Sigmoid colon (tissue), 7 donors: ENCODE measurements around the gene ZNF138. TPM values are rescaled to one million over a fixed set of nuclear protein-coding genes. Genes with fewer than 3 reads are reported as not detected.
"Not testable (repeated sequence)": the region's sequence is repeated elsewhere in the genome, so short reads cannot be mapped to it uniquely, and the experiment has no call there.

Experiments
- DNase-seq: peaks from one replicate; pipeline ENCODE4 v3.0.0-alpha.2; 2019
- H3K27ac ChIP-seq, 4 donors: fragments of 200-600 bp; sonication (generic); one replicate each; pipeline ENCODE4 v1.5.1; 2016 to 2019; ENCODE audit warnings: mild to moderate bottlenecking in 1 of 4
- H3K27me3 ChIP-seq, 3 donors: fragments of 200-600 bp; sonication (generic); one replicate each; pipeline ENCODE4 v1.5.1; 2019; ENCODE audit warnings: mild to moderate bottlenecking in 1 of 3
- H3K36me3 ChIP-seq, 4 donors: fragments of 200-600 bp; sonication (generic); one replicate each; pipeline ENCODE4 v1.5.1; 2016 to 2019
- H3K4me1 ChIP-seq, 4 donors: fragments of 200-600 bp; sonication (generic); one replicate each; pipeline ENCODE4 v1.5.1; 2017 to 2019
- H3K4me3 ChIP-seq, 4 donors: fragments of 200-600 bp; sonication (generic); one replicate each; pipeline ENCODE4 v1.5.1; 2017 to 2019; ENCODE audit warnings: mild to moderate bottlenecking in 2 of 4, moderate library complexity in 1 of 4
- H3K9me3 ChIP-seq, 4 donors: fragments of 200-600 bp in 3 of 4; sonication (generic) in 3 of 4; one replicate each; pipeline versions ENCODE4 v1.5.1 to v1.6.1; 2013 to 2019
- CTCF ChIP-seq, 4 experiments: fragments of 450-650 bp in 3 of 4; fragments of 200-600 bp in 1 of 4; IDR thresholded peaks; one replicate each; pipeline ENCODE4 v1.5.1; 2016 to 2019; ENCODE audit warnings: antibody characterized with exemption in 4 of 4, mild to moderate bottlenecking in 3 of 4, moderate library complexity in 2 of 4
- EP300 ChIP-seq, 4 donors: sonication (generic); formaldehyde crosslinking; IDR thresholded peaks; one replicate each; pipeline ENCODE4 v1.6.1; 2017; ENCODE audit warnings: antibody characterized with exemption in 4 of 4
- POLR2A ChIP-seq, 2 donors: fragments of 450-650 bp; IDR thresholded peaks; one replicate each; pipeline ENCODE4 v1.6.1; 2016; ENCODE audit warnings: antibody characterized with exemption in 2 of 2, mild to moderate bottlenecking in 2 of 2, moderate library complexity in 2 of 2
- POLR2AphosphoS5 ChIP-seq, 4 donors: sonication (generic); formaldehyde crosslinking; IDR thresholded peaks; one replicate each; pipeline ENCODE4 v1.6.1; 2017; ENCODE audit warnings: antibody characterized with exemption in 4 of 4
- WGBS, 2 donors: extraction: QIAGEN DNeasy Blood & Tissue Kit; methylation state at CpG; one replicate each; pipeline ENCODE4 v1.1.7; 2013; 5-methylcytosine and 5-hydroxymethylcytosine counted together
- intact Hi-C: fragments of 100-400 bp; cut with DNase I; formaldehyde crosslinking; loops from one replicate; pipeline ENCODE4 v1.15.1; 2023
- polyA plus RNA-seq, 3 donors: library from polyadenylated mRNA; stranded (reverse); fragments of 200-250 nt; gene quantifications; one replicate each; pipeline ENCODE4 v1.2.3, GENCODE V29; 2013
- total RNA-seq, 4 donors: library from RNA; depleted of rRNA; stranded (reverse); fragments of >200 nt; gene quantifications; one replicate each; pipeline ENCODE4 v1.1.0, GENCODE V29; 2016
- donor health status: healthy with polysubstance abuse.
- donor health status: Bipolar disorder and iron deficiency.
- donor health status: healthy.

ZNF138 gene
- total and polyA plus RNA-seq, 7 donors: 3.9 to 26.0 (median 8.4) TPM

GRCh38 chr7:64807731-64808365 lies 13.6 kb downstream of the ZNF138 start:
- intact Hi-C loops: no loop called here
- peaks cover 0 to 21% (median 0%) of the 10 kb centered on the region in 4 donors for H3K36me3 ChIP-seq
- no peaks in the 10 kb centered on the region for H3K9me3 ChIP-seq
- no peak overlapping the region for H3K27ac ChIP-seq
- no peaks in the 10 kb centered on the region for H3K4me1 ChIP-seq
- WGBS, 2 donors: 92 to 96% methylated on average over 4 of the region's 4 CpGs
- no peaks in the 10 kb centered on the region for H3K27me3 ChIP-seq
- H3K4me3 ChIP-seq: no peak overlapping the region
- TF ChIP-seq POLR2AphosphoS5 (IDR thresholded peaks at IDR 0.05) (no peak), EP300 (IDR thresholded peaks at IDR 0.05) (no peak), CTCF (IDR thresholded peaks at IDR 0.05) (no peak), POLR2A (IDR thresholded peaks at IDR 0.05) (no peak)
- no peak for DNase-seq

- intact Hi-C loops: no loop called here
- Histone ChIP-seq H3K4me3 (no peak overlapping the region), H3K27me3 (no peaks in the 10 kb centered on the region), H3K36me3 (peaks cover 0 to 21% (median 0%) of the 10 kb centered on the region in 4 donors), H3K4me1 (no peaks in the 10 kb centered on the region), H3K9me3 (no peaks in the 10 kb centered on the region), H3K27ac (no peak overlapping the region)
- TF ChIP-seq POLR2A (IDR thresholded peaks at IDR 0.05): no peak
- no peak for TF ChIP-seq POLR2AphosphoS5 (IDR thresholded peaks at IDR 0.05)
- no peak for TF ChIP-seq CTCF (IDR thresholded peaks at IDR 0.05)
- no peak for TF ChIP-seq EP300 (IDR thresholded peaks at IDR 0.05)
- DNase-seq: no peak
Observed at GRCh38 chr7:64811767-64812166, 17.5 kb downstream of the ZNF138 start.

GRCh38 chr7:64830926-64831325 lies 36.7 kb downstream of the ZNF138 start:
- no peak for TF ChIP-seq POLR2A (IDR thresholded peaks at IDR 0.05)
- no peak for TF ChIP-seq EP300 (IDR thresholded peaks at IDR 0.05)
- TF ChIP-seq POLR2AphosphoS5 (IDR thresholded peaks at IDR 0.05): no peak
- no peak for TF ChIP-seq CTCF (IDR thresholded peaks at IDR 0.05)
- Histone ChIP-seq H3K27me3 (no peaks in the 10 kb centered on the region), H3K4me1 (peaks cover 0 to 28% (median 20%) of the 10 kb centered on the region in 4 donors), H3K9me3 (peaks cover 0 to 2% (median 0%) of the 10 kb centered on the region in 4 donors), H3K4me3 (peak overlapping the region in 1 of 4 donors; percentile 5), H3K36me3 (no peaks in the 10 kb centered on the region), H3K27ac (peak overlapping the region in 3 of 4 donors; percentile 55 to 61 (median 56))
- intact Hi-C loops: no loop called here
- no peak for DNase-seq
- 87 to 93% methylated on average over 1 of the region's 1 CpG for WGBS, 2 donors

- DNase-seq: no peak
- Histone ChIP-seq H3K4me1 (peaks cover 0 to 28% (median 20%) of the 10 kb centered on the region in 4 donors), H3K36me3 (no peaks in the 10 kb centered on the region), H3K9me3 (peaks cover 0 to 2% (median 0%) of the 10 kb centered on the region in 4 donors), H3K4me3 (no peak overlapping the region), H3K27me3 (no peaks in the 10 kb centered on the region), H3K27ac (no peak overlapping the region)
- WGBS, 2 donors: 86 to 97% methylated on average over 4 of the region's 4 CpGs
- TF ChIP-seq EP300 (IDR thresholded peaks at IDR 0.05): no peak
- TF ChIP-seq CTCF (IDR thresholded peaks at IDR 0.05): no peak
- no peak for TF ChIP-seq POLR2A (IDR thresholded peaks at IDR 0.05)
- TF ChIP-seq POLR2AphosphoS5 (IDR thresholded peaks at IDR 0.05): no peak
- intact Hi-C loops: no loop called here
Observed at GRCh38 chr7:64832136-64832535, 37.9 kb downstream of the ZNF138 start.

- no peak overlapping the region for H3K4me3 ChIP-seq
- 85 to 90% methylated on average over 16 of the region's 16 CpGs for WGBS, 2 donors
- intact Hi-C loops: no loop called here
Observed at GRCh38 chr7:64834989-64835388, 40.8 kb downstream of the ZNF138 start.

GRCh38 chr7:64835856-64836255 lies 41.6 kb downstream of the ZNF138 start:
- H3K4me1 ChIP-seq: peaks cover 0 to 15% (median 8%) of the 10 kb centered on the region in 4 donors

More at GRCh38 chr7:64834989-64835388, 40.8 kb downstream of the ZNF138 start:
- H3K36me3 ChIP-seq: no peaks in the 10 kb centered on the region
- DNase-seq: no peak
- no peaks in the 10 kb centered on the region for H3K27me3 ChIP-seq
- H3K4me1 ChIP-seq: peaks cover 0 to 24% (median 16%) of the 10 kb centered on the region in 4 donors
- H3K9me3 ChIP-seq: peaks cover 0 to 2% (median 0%) of the 10 kb centered on the region in 4 donors
- no peak overlapping the region for H3K27ac ChIP-seq
- TF ChIP-seq EP300 (IDR thresholded peaks at IDR 0.05): no peak
- no peak for TF ChIP-seq CTCF (IDR thresholded peaks at IDR 0.05)
- no peak for TF ChIP-seq POLR2AphosphoS5 (IDR thresholded peaks at IDR 0.05)
- no peak for TF ChIP-seq POLR2A (IDR thresholded peaks at IDR 0.05)

GRCh38 chr7:64838051-64838450 lies 43.8 kb downstream of the ZNF138 start:
- 87 to 89% methylated on average over 17 of the region's 17 CpGs for WGBS, 2 donors
- H3K27me3 ChIP-seq, H3K27ac ChIP-seq, intact Hi-C loops, H3K9me3 ChIP-seq, H3K4me3 ChIP-seq, H3K4me1 ChIP-seq, H3K36me3 ChIP-seq, DNase-seq: not testable (repeated sequence)

More at GRCh38 chr7:64835856-64836255, 41.6 kb downstream of the ZNF138 start:
- 91 to 93% methylated on average over 8 of the region's 8 CpGs for WGBS, 2 donors
- H3K4me3 ChIP-seq, DNase-seq, H3K27me3 ChIP-seq, H3K27ac ChIP-seq, H3K9me3 ChIP-seq, intact Hi-C loops, H3K36me3 ChIP-seq: not testable (repeated sequence)
